Activated CD8-positive, alpha-beta memory T cell treated with anti-CD3 and anti-CD28 coated beads, Interleukin-2, amount 50 U/mL, for 1 hour (primary cell): ENCODE results near the gene MYO9B.

Experiments used
- DNase-seq: peaks from one replicate; pipeline ENCODE4 v3.0.0-alpha.2; 2020; ENCODE audit errors: extremely low read depth

MYO9B gene

GRCh38 chr19:17061691-17062090, 13.9 kb upstream of the MYO9B start:
- DNase-seq: no peak

GRCh38 chr19:17063428-17063827, 12.1 kb upstream of the MYO9B start:
- DNase-seq: no peak

- no peak for DNase-seq
These were observed 6.4 kb upstream of the MYO9B start for GRCh38 chr19:17069193-17069592.

GRCh38 chr19:17070421-17070820, 5.2 kb upstream of the MYO9B start:
- DNase-seq: no peak

GRCh38 chr19:17070912-17071311, 4.7 kb upstream of the MYO9B start:
- DNase-seq: no peak

- no peak for DNase-seq
These were observed 1.5 kb upstream of the MYO9B start for GRCh38 chr19:17073869-17074633.

- no peak for DNase-seq
These were observed 943 bp upstream of the MYO9B start for GRCh38 chr19:17074634-17075034.

- DNase-seq: no peak
These were observed 426 bp downstream of the MYO9B start for GRCh38 chr19:17075864-17076542.

- no peak for DNase-seq
These were observed 990 bp downstream of the MYO9B start for GRCh38 chr19:17076543-17076991.

GRCh38 chr19:17077447-17078028, 2.0 kb downstream of the MYO9B start:
- DNase-seq: no peak

- DNase-seq: no peak
These were observed 2.7 kb downstream of the MYO9B start for GRCh38 chr19:17078036-17078919.

GRCh38 chr19:17078920-17079709, 3.5 kb downstream of the MYO9B start:
- no peak for DNase-seq

GRCh38 chr19:17079710-17080439, 4.3 kb downstream of the MYO9B start:
- peak; percentile 27 for DNase-seq

GRCh38 chr19:17080440-17080801, 4.8 kb downstream of the MYO9B start:
- no peak for DNase-seq

- no peak for DNase-seq
These were observed 6.4 kb downstream of the MYO9B start for GRCh38 chr19:17081672-17082630.

- DNase-seq: no peak
These were observed 10.5 kb downstream of the MYO9B start for GRCh38 chr19:17086120-17086519.

GRCh38 chr19:17086834-17087233, 11.3 kb downstream of the MYO9B start:
- DNase-seq: no peak

GRCh38 chr19:17088552-17088951, 13.0 kb downstream of the MYO9B start:
- DNase-seq: no peak

GRCh38 chr19:17090583-17090982, 15.0 kb downstream of the MYO9B start:
- DNase-seq: no peak
